WTC11 (cell line): ENCODE measurements around the gene MYMX.
"Not testable (repeated sequence)": the region's sequence is repeated elsewhere in the genome, so short reads cannot be mapped to it uniquely, and the experiment has no call there.

Source experiments
- CREB1 ChIP-seq: sonication (generic); formaldehyde crosslinking; IDR thresholded peaks from 2 replicates; pipeline ENCODE4 v1.8.0; 2023; ENCODE audit warnings: mild to moderate bottlenecking, missing genetic modification reagents
- FOXJ3 ChIP-seq: sonication (generic); formaldehyde crosslinking; IDR thresholded peaks from 2 replicates; pipeline ENCODE4 v1.9.0; 2021; ENCODE audit warnings: missing genetic modification reagents, mild to moderate bottlenecking, borderline replicate concordance
- TEAD4 ChIP-seq: sonication (generic); formaldehyde crosslinking; IDR thresholded peaks from 2 replicates; pipeline ENCODE4 v1.8.0; 2022; ENCODE audit warnings: mild to moderate bottlenecking, missing genetic modification reagents
- TF ChIP-seq, protein P1 (sequence below): sonication (generic); formaldehyde crosslinking; IDR thresholded peaks from 2 replicates; pipeline ENCODE4 v1.8.1; 2023; ENCODE audit warnings: mild to moderate bottlenecking, moderate library complexity, missing genetic modification reagents
- TF ChIP-seq, protein P2 (sequence below): sonication (generic); formaldehyde crosslinking; conservative IDR thresholded peaks from 2 replicates; pipeline ENCODE4 v1.8.1; 2022; ENCODE audit warnings: mild to moderate bottlenecking, missing genetic modification reagents
- TF ChIP-seq, protein P3 (sequence below): fragments of 200-600 bp; IDR thresholded peaks from 2 replicates; pipeline ENCODE4 v1.8.0; 2022; ENCODE audit warnings: antibody characterized with exemption

DNA sequence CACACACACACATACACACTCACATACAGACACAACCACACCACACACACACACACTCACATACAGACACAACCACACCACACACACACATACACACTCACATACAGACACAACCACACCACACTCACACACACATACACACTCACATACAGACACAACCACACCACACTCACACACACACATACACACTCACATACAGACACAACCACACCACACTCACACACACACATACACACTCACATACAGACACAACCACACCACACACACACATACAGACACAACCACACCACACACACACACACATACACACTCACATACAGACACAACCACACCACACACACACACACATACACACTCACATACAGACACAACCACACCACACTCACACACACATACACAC, 34.9 kb upstream of the MYMX start:
- TF ChIP-seq, protein P1, sequence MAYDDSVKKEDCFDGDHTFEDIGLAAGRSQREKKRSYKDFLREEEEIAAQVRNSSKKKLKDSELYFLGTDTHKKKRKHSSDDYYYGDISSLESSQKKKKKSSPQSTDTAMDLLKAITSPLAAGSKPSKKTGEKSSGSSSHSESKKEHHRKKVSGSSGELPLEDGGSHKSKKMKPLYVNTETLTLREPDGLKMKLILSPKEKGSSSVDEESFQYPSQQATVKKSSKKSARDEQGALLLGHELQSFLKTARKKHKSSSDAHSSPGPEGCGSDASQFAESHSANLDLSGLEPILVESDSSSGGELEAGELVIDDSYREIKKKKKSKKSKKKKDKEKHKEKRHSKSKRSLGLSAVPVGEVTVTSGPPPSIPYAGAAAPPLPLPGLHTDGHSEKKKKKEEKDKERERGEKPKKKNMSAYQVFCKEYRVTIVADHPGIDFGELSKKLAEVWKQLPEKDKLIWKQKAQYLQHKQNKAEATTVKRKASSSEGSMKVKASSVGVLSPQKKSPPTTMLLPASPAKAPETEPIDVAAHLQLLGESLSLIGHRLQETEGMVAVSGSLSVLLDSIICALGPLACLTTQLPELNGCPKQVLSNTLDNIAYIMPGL (CRISPR knock-in tag): not testable (repeated sequence)
- not testable (repeated sequence) for TF ChIP-seq FOXJ3 (CRISPR knock-in tag); TEAD4; CREB1 (CRISPR knock-in tag)
- TF ChIP-seq, protein P2, sequence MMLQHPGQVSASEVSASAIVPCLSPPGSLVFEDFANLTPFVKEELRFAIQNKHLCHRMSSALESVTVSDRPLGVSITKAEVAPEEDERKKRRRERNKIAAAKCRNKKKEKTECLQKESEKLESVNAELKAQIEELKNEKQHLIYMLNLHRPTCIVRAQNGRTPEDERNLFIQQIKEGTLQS (CRISPR knock-in tag): not testable (repeated sequence)
- TF ChIP-seq, protein P3, sequence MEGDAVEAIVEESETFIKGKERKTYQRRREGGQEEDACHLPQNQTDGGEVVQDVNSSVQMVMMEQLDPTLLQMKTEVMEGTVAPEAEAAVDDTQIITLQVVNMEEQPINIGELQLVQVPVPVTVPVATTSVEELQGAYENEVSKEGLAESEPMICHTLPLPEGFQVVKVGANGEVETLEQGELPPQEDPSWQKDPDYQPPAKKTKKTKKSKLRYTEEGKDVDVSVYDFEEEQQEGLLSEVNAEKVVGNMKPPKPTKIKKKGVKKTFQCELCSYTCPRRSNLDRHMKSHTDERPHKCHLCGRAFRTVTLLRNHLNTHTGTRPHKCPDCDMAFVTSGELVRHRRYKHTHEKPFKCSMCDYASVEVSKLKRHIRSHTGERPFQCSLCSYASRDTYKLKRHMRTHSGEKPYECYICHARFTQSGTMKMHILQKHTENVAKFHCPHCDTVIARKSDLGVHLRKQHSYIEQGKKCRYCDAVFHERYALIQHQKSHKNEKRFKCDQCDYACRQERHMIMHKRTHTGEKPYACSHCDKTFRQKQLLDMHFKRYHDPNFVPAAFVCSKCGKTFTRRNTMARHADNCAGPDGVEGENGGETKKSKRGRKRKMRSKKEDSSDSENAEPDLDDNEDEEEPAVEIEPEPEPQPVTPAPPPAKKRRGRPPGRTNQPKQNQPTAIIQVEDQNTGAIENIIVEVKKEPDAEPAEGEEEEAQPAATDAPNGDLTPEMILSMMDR: not testable (repeated sequence)
